LNCaP clone FGC (cell line): ENCODE results near the gene MARCHF6.

Experiments
- DNase-seq: peaks from one replicate; pipeline ENCODE4 v3.0.0-alpha.2; 2011; ENCODE audit warnings: low read depth
- H3K4me3 ChIP-seq: 2 replicates; pipeline ENCODE4 v1.5.1; 2011; ENCODE audit warnings: mild to moderate bottlenecking, low read depth, low read length, control low read depth
- CTCF ChIP-seq: IDR thresholded peaks from 2 replicates; pipeline ENCODE4 v1.5.1; 2012; ENCODE audit warnings: mild to moderate bottlenecking; ENCODE audit not compliant: control insufficient read depth, insufficient read depth; ENCODE audit errors: extremely low read depth

The MARCHF6 gene

GRCh38 chr5:10332301-10332700, 21.2 kb upstream of the MARCHF6 start:
- H3K4me3 ChIP-seq: no peak overlapping the region
- no peak for TF ChIP-seq CTCF
- DNase-seq: no peak

- DNase-seq: no peak
- no peak for TF ChIP-seq CTCF
- no peak overlapping the region for H3K4me3 ChIP-seq
Measured at GRCh38 chr5:10333154-10334006, 20.1 kb upstream of the MARCHF6 start.

- no peak for DNase-seq
- no peak for TF ChIP-seq CTCF
- no peak overlapping the region for H3K4me3 ChIP-seq
Measured at GRCh38 chr5:10334831-10335230, 18.7 kb upstream of the MARCHF6 start.

GRCh38 chr5:10335711-10336470, 17.6 kb upstream of the MARCHF6 start:
- no peak overlapping the region for H3K4me3 ChIP-seq
- TF ChIP-seq CTCF: no peak
- DNase-seq: no peak

- TF ChIP-seq CTCF: no peak
- no peak for DNase-seq
- H3K4me3 ChIP-seq: no peak overlapping the region
Measured at GRCh38 chr5:10337107-10337506, 16.4 kb upstream of the MARCHF6 start.

GRCh38 chr5:10337986-10338385, 15.5 kb upstream of the MARCHF6 start:
- no peak for TF ChIP-seq CTCF
- no peak overlapping the region for H3K4me3 ChIP-seq
- no peak for DNase-seq
